ENCODE measurements around the gene EML1.
"Not testable (repeated sequence)": the region's sequence is repeated elsewhere in the genome, so short reads cannot be mapped to it uniquely, and the experiment has no call there.

Gene EML1

DNA sequence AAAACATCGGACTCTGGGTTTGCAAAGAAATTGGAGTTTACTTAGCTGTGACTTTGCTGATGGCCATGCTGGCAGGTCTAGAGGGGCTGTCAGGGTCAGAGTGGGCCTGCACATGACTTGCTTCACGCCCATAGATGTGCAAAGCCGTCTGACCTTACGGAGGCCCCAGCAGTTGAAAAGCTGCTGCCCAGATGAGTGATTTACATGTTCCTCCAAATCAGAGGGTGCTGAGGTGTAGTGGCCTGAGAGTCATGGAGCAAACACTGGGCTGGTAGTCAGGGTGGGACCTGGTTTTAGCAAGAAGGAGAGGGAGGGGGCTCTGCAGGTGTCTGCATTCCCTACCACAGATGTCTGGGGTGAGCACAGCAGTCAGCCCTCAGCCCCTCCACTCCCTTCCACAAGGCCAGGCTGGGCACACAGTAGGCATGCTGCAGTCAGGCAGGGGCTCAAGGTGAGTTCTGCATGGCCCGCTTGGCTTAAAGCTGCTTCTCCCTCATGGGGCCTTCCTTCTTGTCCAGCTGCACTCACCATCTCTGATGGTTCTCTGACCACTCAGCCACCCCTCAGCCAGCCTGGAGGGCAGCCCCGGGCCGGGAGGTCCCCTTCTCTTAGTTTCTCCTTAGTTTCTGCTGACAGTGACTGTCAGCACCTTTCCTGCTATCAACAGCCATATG is 34.2 kb upstream of the EML1 start:
- H3K4me1 ChIP-seq, result peaks cover 67 to 86% (median 78%) of the 10 kb centered on the region in 10 experiments
- no peak for TF ChIP-seq Cebpa-rat (IDR thresholded peaks at IDR 0.05)
- H3K27ac ChIP-seq, result peak overlapping the region in 8 of 11 experiments; percentile 12 to 94 (median 76); a peak in 15 of 22 replicates
- H3K9ac ChIP-seq, result peak overlapping the region in 8 of 11 experiments; percentile 1 to 79 (median 58); a peak in 11 of 22 replicates
- peaks cover 0 to 12% (median 8%) of the 10 kb centered on the region in 11 experiments; a peak in 11 of 22 replicates for H3K9me3 ChIP-seq (replicated peaks in 1 of 11)
- H3K36me3 ChIP-seq, result no peaks in the 10 kb centered on the region
- H4K20me1 ChIP-seq, result peaks cover 0 to 14% (median 0%) of the 10 kb centered on the region in 11 experiments; a peak in 1 of 22 replicates
- 0 out of 20 replicates have a peak overlapping the region, but pooled peaks of 1 of the 10 experiments have one; percentile 7 for H3K4me3 ChIP-seq
- H3K27me3 ChIP-seq, result no peaks in the 10 kb centered on the region
- peak overlapping the region; percentile 47 to 96 (median 84) for H3K4me2 ChIP-seq

DNA sequence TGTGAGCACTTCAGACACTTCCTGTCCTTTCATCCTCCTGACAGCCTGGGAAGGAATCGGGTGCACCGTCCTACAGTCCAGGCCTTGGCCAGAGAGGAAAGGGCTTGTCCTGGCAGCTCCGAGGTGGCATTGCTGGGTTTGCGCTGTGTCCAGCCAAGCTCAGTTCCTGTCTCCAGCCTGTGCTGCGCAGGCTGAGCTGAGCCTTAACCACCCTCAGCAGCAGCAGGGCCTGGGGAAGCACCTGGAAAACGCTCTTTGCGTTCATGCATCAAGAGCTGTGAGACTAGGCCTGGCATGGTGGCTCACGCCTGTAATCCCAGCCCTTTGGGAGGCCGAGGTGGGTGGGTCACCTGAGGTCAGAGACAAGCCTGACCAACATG is 33.7 kb upstream of the EML1 start:
- Histone ChIP-seq H3K27me3 (no peaks in the 10 kb centered on the region), H3K9ac (peak overlapping the region in 8 of 11 experiments; percentile 1 to 79 (median 58); a peak in 12 of 22 replicates), H3K4me3 (0 out of 20 replicates have a peak overlapping the region, but pooled peaks of 1 of the 10 experiments have one; percentile 7), H3K36me3 (no peaks in the 10 kb centered on the region), H3K27ac (peak overlapping the region in 8 of 11 experiments; percentile 12 to 94 (median 76); a peak in 15 of 22 replicates), H3K4me1 (peaks cover 61 to 86% (median 77%) of the 10 kb centered on the region in 10 experiments), H3K4me2 (peak overlapping the region; percentile 47 to 96 (median 84)), H3K9me3 (replicated peaks in 1 of 11) (peaks cover 0 to 12% (median 8%) of the 10 kb centered on the region in 11 experiments; a peak in 11 of 22 replicates), H4K20me1 (peaks cover 0 to 13% (median 0%) of the 10 kb centered on the region in 11 experiments; a peak in 1 of 22 replicates)
- TF ChIP-seq Cebpa-rat (IDR thresholded peaks at IDR 0.05), result peak in 1 of 11 experiments; percentile 58; a peak in 1 of 22 replicates

DNA sequence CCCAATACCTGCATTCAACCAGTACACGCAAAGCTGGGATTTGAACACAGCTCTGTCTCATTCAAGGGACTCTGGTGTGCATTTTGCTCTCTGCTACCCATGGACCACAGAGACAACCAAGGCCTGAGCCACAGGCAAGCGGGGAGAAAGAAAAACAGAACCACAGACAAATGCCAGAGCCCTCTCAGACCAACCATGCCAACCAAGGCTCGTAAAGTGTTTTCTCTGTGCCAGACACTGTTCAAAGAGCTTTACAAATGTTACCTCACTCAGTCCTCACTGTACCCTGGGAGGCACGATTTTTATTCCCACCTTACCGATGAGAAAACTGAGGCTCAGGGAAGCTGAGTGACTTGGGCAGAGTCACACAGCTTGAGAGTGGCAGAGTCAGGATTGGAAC is 32.4 kb upstream of the EML1 start:
- Histone ChIP-seq H3K4me2 (peak overlapping the region in 10 of 11 experiments; percentile 47 to 96 (median 84); a peak in 16 of 22 replicates), H4K20me1 (no peaks in the 10 kb centered on the region), H3K27me3 (no peaks in the 10 kb centered on the region), H3K9ac (peak overlapping the region in 4 of 11 experiments; percentile 65 to 79 (median 76); a peak in 6 of 22 replicates), H3K27ac (peak overlapping the region in 7 of 11 experiments; percentile 13 to 94 (median 86); a peak in 12 of 22 replicates), H3K4me3 (no peak overlapping the region), H3K36me3 (no peaks in the 10 kb centered on the region), H3K4me1 (peaks cover 49 to 85% (median 66%) of the 10 kb centered on the region in 10 experiments), H3K9me3 (replicated peaks in 1 of 11) (peaks cover 0 to 12% (median 8%) of the 10 kb centered on the region in 11 experiments; a peak in 11 of 22 replicates)
- TF ChIP-seq Cebpa-rat (IDR thresholded peaks at IDR 0.05), result no peak

DNA sequence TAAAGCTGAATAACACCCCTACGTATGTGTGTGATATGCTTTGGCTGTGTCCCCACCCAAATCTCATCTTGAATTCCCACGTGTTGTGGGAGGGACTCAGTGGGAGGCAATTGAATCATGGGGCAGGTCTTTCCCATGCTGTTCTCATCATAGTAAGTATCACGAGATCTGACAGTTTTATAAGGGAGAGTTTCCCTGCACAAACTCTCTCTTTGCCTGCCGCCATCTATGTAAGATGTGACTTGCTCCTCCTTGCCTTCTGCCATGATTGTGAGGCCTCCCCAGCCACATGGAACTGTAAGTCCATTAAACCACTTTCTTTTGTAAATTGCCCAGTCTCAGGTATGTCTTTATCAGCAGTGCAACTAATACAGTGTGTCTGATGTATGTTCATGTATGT is 30.3 kb upstream of the EML1 start:
- H3K36me3 ChIP-seq, H3K4me3 ChIP-seq, H4K20me1 ChIP-seq, H3K27me3 ChIP-seq, H3K4me2 ChIP-seq, H3K9ac ChIP-seq, H3K27ac ChIP-seq: not testable (repeated sequence)
- Histone ChIP-seq H3K9me3 (replicated peaks in 1 of 11) (peaks cover 0 to 12% (median 8%) of the 10 kb centered on the region in 11 experiments; a peak in 11 of 22 replicates), H3K4me1 (peaks cover 28 to 68% (median 46%) of the 10 kb centered on the region in 10 experiments)

DNA sequence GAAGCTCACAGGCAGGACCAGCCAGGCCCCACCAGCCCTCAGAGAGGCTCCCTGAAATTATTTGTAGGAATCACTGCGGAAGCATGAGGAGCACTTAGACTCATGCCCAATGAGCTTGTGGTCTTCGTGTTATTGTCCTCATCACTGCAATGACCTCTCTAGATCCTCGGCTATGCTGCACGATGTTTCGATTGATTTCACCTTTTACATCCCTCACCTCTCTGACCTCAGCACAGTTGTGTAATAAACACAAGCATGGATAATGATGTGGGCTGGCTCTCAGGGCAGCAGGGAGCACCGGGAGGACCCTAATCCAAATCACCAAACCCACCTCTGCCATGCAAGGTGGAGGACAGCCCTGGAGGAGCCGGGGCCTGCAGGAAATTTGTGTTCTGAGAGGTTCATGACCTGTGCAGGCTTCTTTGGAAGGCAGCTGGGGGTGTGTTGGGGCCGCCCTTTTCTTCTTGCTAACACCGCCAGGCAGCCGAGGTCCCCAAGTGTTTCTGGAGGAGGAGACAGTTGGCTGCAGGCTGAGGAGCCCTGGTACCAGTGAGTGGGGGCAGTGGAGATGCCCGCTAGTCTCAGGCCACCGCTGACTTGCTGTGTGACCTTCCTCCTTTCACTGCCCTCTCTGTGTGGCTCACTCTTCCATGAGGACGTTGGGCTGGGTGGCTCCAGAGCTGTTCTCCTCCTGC is 29.5 kb upstream of the EML1 start:
- no peak overlapping the region for H3K9ac ChIP-seq
- H3K4me3 ChIP-seq, result no peak overlapping the region
- peak overlapping the region in 6 of 11 experiments; percentile 6 to 59 (median 50); a peak in 7 of 22 replicates for H3K4me2 ChIP-seq
- H3K9me3 ChIP-seq (replicated peaks in 1 of 11), result peaks cover 0 to 12% (median 8%) of the 10 kb centered on the region in 11 experiments; a peak in 11 of 22 replicates
- no peaks in the 10 kb centered on the region for H4K20me1 ChIP-seq
- H3K27me3 ChIP-seq, result no peaks in the 10 kb centered on the region
- H3K27ac ChIP-seq, result peak overlapping the region in 2 of 11 experiments; percentile 9 to 10; a peak in 1 of 22 replicates
- no peak for TF ChIP-seq Cebpa-rat (IDR thresholded peaks at IDR 0.05)
- peaks cover 20 to 68% (median 46%) of the 10 kb centered on the region in 10 experiments for H3K4me1 ChIP-seq
- no peaks in the 10 kb centered on the region for H3K36me3 ChIP-seq

DNA sequence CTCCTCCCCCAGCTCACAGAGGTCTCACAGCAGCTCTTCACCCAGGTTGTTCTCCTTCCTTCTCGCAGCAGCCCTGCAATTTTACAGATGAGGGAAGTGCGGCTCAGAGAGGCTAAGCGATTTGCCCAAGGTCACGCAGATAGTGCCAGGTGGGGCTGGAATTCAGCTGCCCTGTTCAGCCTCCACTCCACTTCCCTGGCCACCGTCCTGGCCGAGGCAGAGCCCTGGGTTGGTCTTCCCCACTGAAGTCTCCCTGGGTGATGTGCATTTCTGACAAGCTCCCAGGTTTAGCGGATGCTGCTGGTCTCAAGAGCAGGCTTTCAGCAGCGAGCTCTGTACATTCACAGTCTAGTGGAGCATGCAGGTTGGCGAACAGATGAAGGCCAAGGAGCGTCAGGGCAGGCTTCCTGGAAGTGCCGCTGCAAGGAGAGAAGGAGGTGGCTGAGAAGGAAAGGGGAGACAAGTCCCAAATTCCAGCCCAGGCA is 28.9 kb upstream of the EML1 start:
- no peak for TF ChIP-seq Cebpa-rat (IDR thresholded peaks at IDR 0.05)
- no peak overlapping the region for H3K4me3 ChIP-seq
- peaks cover 0 to 12% (median 8%) of the 10 kb centered on the region in 11 experiments; a peak in 11 of 22 replicates for H3K9me3 ChIP-seq (replicated peaks in 1 of 11)
- H3K36me3 ChIP-seq, result no peaks in the 10 kb centered on the region
- H3K27me3 ChIP-seq, result no peaks in the 10 kb centered on the region
- H3K4me2 ChIP-seq, result peak overlapping the region in 7 of 11 experiments; percentile 6 to 59 (median 43); a peak in 11 of 22 replicates
- no peaks in the 10 kb centered on the region for H4K20me1 ChIP-seq
- H3K9ac ChIP-seq, result no peak overlapping the region
- peaks cover 14 to 68% (median 46%) of the 10 kb centered on the region in 10 experiments for H3K4me1 ChIP-seq
- H3K27ac ChIP-seq, result peak overlapping the region in 2 of 11 experiments; percentile 9 to 10; a peak in 3 of 22 replicates

DNA sequence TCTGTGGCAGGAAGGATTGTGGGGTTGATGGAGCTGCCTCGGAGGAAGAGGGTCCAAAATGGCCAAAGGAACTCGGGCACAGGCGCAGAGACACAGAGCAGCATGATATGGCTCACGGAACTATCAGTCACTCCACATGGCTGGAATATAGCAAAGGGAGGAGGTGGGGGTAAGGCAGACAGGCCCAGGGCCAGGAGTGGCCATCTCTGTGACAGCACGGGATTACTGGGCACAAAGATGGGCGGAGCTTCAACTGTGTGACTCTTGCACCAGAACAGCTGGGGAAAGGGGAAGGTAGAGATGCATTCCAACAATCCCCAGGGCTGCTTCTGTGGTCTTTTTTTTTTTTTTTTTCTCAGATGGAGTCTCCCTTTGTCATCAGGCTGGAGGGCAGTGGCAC is 24.8 kb upstream of the EML1 start:
- peaks cover 0 to 47% (median 28%) of the 10 kb centered on the region in 10 experiments; a peak in 16 of 20 replicates for H3K4me1 ChIP-seq
- no peak overlapping the region for H3K4me3 ChIP-seq
- no peak for TF ChIP-seq Cebpa-rat (IDR thresholded peaks at IDR 0.05)
- H4K20me1 ChIP-seq, result no peaks in the 10 kb centered on the region
- H3K36me3 ChIP-seq, result no peaks in the 10 kb centered on the region
- peak overlapping the region in 10 of 11 experiments; percentile 22 to 80 (median 53); a peak in 18 of 22 replicates for H3K4me2 ChIP-seq
- peak overlapping the region in 6 of 11 experiments; percentile 34 to 74 (median 62); a peak in 11 of 22 replicates for H3K27ac ChIP-seq
- H3K27me3 ChIP-seq, result no peaks in the 10 kb centered on the region
- peak overlapping the region in 3 of 11 experiments; percentile 34 to 50 (median 40); a peak in 4 of 22 replicates for H3K9ac ChIP-seq
- H3K9me3 ChIP-seq (replicated peaks in 1 of 11), result peaks cover 0 to 10% (median under 1%) of the 10 kb centered on the region in 11 experiments; a peak in 7 of 22 replicates

DNA sequence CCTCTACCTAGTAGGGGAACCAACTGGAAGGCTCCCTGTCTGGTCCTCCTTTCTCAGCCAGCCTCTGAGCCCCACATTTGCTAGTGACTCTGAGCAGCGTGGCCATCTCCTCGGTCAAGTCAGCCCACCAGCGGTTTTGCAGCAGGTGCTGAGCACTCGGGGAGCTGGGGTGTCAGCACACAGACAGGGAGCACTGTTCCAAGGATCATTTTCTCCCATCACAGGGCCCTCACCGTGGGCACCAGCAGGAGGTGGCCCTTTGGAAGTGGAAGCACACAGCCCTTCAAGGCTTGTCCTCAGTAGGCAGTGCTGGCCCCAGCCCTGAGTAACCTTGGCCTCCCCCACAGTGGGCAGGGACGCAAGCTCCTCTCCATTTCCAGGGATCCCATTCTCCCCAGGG is 24.1 kb upstream of the EML1 start:
- peak overlapping the region in 6 of 11 experiments; percentile 38 to 68 (median 64); a peak in 9 of 22 replicates for H3K27ac ChIP-seq
- H3K36me3 ChIP-seq, result no peaks in the 10 kb centered on the region
- no peak overlapping the region for H3K4me3 ChIP-seq
- H3K27me3 ChIP-seq, result no peaks in the 10 kb centered on the region
- H3K9ac ChIP-seq, result no peak overlapping the region
- peak overlapping the region in 9 of 11 experiments; percentile 22 to 80 (median 66); a peak in 15 of 22 replicates for H3K4me2 ChIP-seq
- no peak for TF ChIP-seq Cebpa-rat (IDR thresholded peaks at IDR 0.05)
- peaks cover 7 to 49% (median 31%) of the 10 kb centered on the region in 10 experiments for H3K4me1 ChIP-seq
- no peaks in the 10 kb centered on the region for H4K20me1 ChIP-seq
- H3K9me3 ChIP-seq (replicated peaks in 1 of 11), result peaks cover 0 to 8% (median 0%) of the 10 kb centered on the region in 11 experiments; a peak in 1 of 22 replicates
